Activated T-helper 1 cell treated with anti-CD3 and anti-CD28 coated beads, Interleukin-2, amount 50 U/mL, for 16 hours (primary cell): Measurements from ENCODE around the gene BAG5.

Experiments used
- DNase-seq, 2 donors: peaks; one replicate each; pipeline ENCODE4 v3.0.0-alpha.2; 2020; ENCODE audit warnings: low read depth in 1 of 2, low spot score in 1 of 2

The BAG5 gene

GRCh38 chr14:103547941-103548462 is 14.5 kb downstream of the BAG5 start:
- no peak for DNase-seq

- DNase-seq = no peak
These were observed 15.0 kb downstream of the BAG5 start for GRCh38 chr14:103547455-103547940.

GRCh38 chr14:103546652-103547454 is 15.6 kb downstream of the BAG5 start:
- peak; percentile 58 to 61 for DNase-seq

- DNase-seq = no peak
These were observed 16.4 kb downstream of the BAG5 start for GRCh38 chr14:103545915-103546651.

GRCh38 chr14:103545219-103545914 is 17.1 kb downstream of the BAG5 start:
- no peak for DNase-seq

GRCh38 chr14:103544388-103545218 is 17.9 kb downstream of the BAG5 start:
- DNase-seq = no peak

- DNase-seq = no peak
These were observed 18.6 kb downstream of the BAG5 start for GRCh38 chr14:103543721-103544387.

GRCh38 chr14:103543140-103543539 is 19.3 kb downstream of the BAG5 start:
- no peak for DNase-seq

GRCh38 chr14:103542605-103543088 is 19.8 kb downstream of the BAG5 start:
- DNase-seq = no peak

GRCh38 chr14:103541709-103542604 is 20.5 kb downstream of the BAG5 start:
- no peak for DNase-seq

- no peak for DNase-seq
These were observed 21.4 kb downstream of the BAG5 start for GRCh38 chr14:103540821-103541708.

- no peak for DNase-seq
These were observed 23.2 kb downstream of the BAG5 start for GRCh38 chr14:103539056-103539825.

GRCh38 chr14:103538291-103539055 is 24.0 kb downstream of the BAG5 start:
- DNase-seq = no peak

- no peak for DNase-seq
These were observed 25.1 kb downstream of the BAG5 start for GRCh38 chr14:103537175-103537990.

- DNase-seq = no peak
These were observed 25.8 kb downstream of the BAG5 start for GRCh38 chr14:103536693-103537092.
